Measurements from ENCODE around the gene TRH. TPM values are rescaled to one million over a fixed set of nuclear protein-coding genes. Genes with fewer than 3 reads are reported as not detected.
A peak's percentile ranks its signal among the peaks of the same experiment; 100 is the strongest.

The TRH gene
- total RNA-seq, 1 experiment from 2014 or later, result 0.22 TPM

GRCh38 chr3:129942296-129942695 lies 32.2 kb upstream of the TRH start:
- Mint-ChIP-seq H3K27ac (no peak overlapping the region), H3K27me3 (ENCODE audit: low read depth) (peaks cover 12% of the 10 kb centered on the region), H3K4me3 (no peak overlapping the region), H3K36me3 (no peaks in the 10 kb centered on the region), H3K9me3 (peaks cover 8% of the 10 kb centered on the region), H3K4me1 (peaks cover 9% of the 10 kb centered on the region)
- ChIA-PET POLR2A (interaction anchor here (1.3 kb wide), 2 partner anchors 10 to 152 kb away, joined by 3 read pairs; no protein-coding TSS in a partner anchor), CTCF (interaction anchor here (0.6 to 3.9 kb wide), 56 partner anchors 8 to 559 kb away, joined by 3 to 134 read pairs (median 4); partner anchors contain the start of genes TMCC1 and TRH)
- ATAC-seq (peak; percentile 97), DNase-seq (ENCODE audit: low spot score) (peak; percentile 88)
- TF ChIP-seq, protein P1, sequence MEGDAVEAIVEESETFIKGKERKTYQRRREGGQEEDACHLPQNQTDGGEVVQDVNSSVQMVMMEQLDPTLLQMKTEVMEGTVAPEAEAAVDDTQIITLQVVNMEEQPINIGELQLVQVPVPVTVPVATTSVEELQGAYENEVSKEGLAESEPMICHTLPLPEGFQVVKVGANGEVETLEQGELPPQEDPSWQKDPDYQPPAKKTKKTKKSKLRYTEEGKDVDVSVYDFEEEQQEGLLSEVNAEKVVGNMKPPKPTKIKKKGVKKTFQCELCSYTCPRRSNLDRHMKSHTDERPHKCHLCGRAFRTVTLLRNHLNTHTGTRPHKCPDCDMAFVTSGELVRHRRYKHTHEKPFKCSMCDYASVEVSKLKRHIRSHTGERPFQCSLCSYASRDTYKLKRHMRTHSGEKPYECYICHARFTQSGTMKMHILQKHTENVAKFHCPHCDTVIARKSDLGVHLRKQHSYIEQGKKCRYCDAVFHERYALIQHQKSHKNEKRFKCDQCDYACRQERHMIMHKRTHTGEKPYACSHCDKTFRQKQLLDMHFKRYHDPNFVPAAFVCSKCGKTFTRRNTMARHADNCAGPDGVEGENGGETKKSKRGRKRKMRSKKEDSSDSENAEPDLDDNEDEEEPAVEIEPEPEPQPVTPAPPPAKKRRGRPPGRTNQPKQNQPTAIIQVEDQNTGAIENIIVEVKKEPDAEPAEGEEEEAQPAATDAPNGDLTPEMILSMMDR (IDR thresholded peaks at IDR 0.05), result peak; percentile 59
- TF ChIP-seq ARID4B (CRISPR knock-in tag; IDR thresholded peaks at IDR 0.05; ENCODE audit: borderline replicate concordance) (no peak), ZNF263 (CRISPR knock-in tag; IDR thresholded peaks at IDR 0.05; ENCODE audit: low read depth) (peak; percentile 71; the same call in 1 of the 2 replicates)

- H3K36me3 Mint-ChIP-seq, result no peaks in the 10 kb centered on the region
- no peak for ATAC-seq
- POLR2A ChIA-PET, result interaction anchor here (1.3 kb wide), 2 partner anchors 9 to 151 kb away, joined by 3 read pairs; no protein-coding TSS in a partner anchor
- H3K4me1 Mint-ChIP-seq, result peaks cover 4% of the 10 kb centered on the region
- H3K4me3 Mint-ChIP-seq, result no peak overlapping the region
- DNase-seq (ENCODE audit: low spot score), result no peak
- H3K9me3 Mint-ChIP-seq, result peaks cover 10% of the 10 kb centered on the region
- H3K27ac Mint-ChIP-seq, result no peak overlapping the region
- peaks cover 13% of the 10 kb centered on the region for H3K27me3 Mint-ChIP-seq (ENCODE audit: low read depth)
- CTCF ChIA-PET, result interaction anchor here (0.6 to 3.9 kb wide), 44 partner anchors 10 to 456 kb away, joined by 3 to 134 read pairs (median 5); partner anchors contain the start of gene TRH
- TF ChIP-seq, protein P2, sequence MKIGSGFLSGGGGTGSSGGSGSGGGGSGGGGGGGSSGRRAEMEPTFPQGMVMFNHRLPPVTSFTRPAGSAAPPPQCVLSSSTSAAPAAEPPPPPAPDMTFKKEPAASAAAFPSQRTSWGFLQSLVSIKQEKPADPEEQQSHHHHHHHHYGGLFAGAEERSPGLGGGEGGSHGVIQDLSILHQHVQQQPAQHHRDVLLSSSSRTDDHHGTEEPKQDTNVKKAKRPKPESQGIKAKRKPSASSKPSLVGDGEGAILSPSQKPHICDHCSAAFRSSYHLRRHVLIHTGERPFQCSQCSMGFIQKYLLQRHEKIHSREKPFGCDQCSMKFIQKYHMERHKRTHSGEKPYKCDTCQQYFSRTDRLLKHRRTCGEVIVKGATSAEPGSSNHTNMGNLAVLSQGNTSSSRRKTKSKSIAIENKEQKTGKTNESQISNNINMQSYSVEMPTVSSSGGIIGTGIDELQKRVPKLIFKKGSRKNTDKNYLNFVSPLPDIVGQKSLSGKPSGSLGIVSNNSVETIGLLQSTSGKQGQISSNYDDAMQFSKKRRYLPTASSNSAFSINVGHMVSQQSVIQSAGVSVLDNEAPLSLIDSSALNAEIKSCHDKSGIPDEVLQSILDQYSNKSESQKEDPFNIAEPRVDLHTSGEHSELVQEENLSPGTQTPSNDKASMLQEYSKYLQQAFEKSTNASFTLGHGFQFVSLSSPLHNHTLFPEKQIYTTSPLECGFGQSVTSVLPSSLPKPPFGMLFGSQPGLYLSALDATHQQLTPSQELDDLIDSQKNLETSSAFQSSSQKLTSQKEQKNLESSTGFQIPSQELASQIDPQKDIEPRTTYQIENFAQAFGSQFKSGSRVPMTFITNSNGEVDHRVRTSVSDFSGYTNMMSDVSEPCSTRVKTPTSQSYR (CRISPR knock-in tag; IDR thresholded peaks at IDR 0.05), result no peak
- TF ChIP-seq ATF6 (CRISPR knock-in tag; IDR thresholded peaks at IDR 0.05) (no peak), ZNF671 (CRISPR knock-in tag; IDR thresholded peaks at IDR 0.05) (no peak), ZNF416 (CRISPR knock-in tag; IDR thresholded peaks at IDR 0.05) (no peak), KAT7 (CRISPR knock-in tag; IDR thresholded peaks at IDR 0.05; ENCODE audit: borderline replicate concordance) (no peak), IRF2 (CRISPR knock-in tag; IDR thresholded peaks at IDR 0.05; ENCODE audit: borderline replicate concordance, low read depth) (no peak), PRDM15 (CRISPR knock-in tag; IDR thresholded peaks at IDR 0.05) (no peak), IRF1 (CRISPR knock-in tag; IDR thresholded peaks at IDR 0.05) (no peak), E2F5 (CRISPR knock-in tag; IDR thresholded peaks at IDR 0.05) (no peak), ZNF138 (CRISPR knock-in tag; conservative IDR thresholded peaks at IDR 0.05) (no peak), TP53 (CRISPR knock-in tag; IDR thresholded peaks at IDR 0.05) (no peak), NR2C2 (CRISPR knock-in tag; IDR thresholded peaks at IDR 0.05) (no peak), ETV6 (CRISPR knock-in tag; IDR thresholded peaks at IDR 0.05) (no peak)
- TF ChIP-seq, protein P3, sequence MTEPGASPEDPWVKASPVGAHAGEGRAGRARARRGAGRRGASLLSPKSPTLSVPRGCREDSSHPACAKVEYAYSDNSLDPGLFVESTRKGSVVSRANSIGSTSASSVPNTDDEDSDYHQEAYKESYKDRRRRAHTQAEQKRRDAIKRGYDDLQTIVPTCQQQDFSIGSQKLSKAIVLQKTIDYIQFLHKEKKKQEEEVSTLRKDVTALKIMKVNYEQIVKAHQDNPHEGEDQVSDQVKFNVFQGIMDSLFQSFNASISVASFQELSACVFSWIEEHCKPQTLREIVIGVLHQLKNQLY (CRISPR knock-in tag; IDR thresholded peaks at IDR 0.05), result no peak
Measured at GRCh38 chr3:129943020-129943419, 31.5 kb upstream of the TRH start.
